Natural killer cell (primary cell): ENCODE data around the gene VAMP2. TPM values are rescaled to one million over a fixed set of nuclear protein-coding genes. Genes with fewer than 3 reads are reported as not detected.

Source experiments
- ATAC-seq, 3 donors: fragments of 150-1000 bp in 2 of 3; fragments of 200-7000 bp in 1 of 3; cut with Tn5 transposase; 1 replicate in 1 of 3; 2 replicates in 2 of 3; pipeline ENCODE4 v1.10.0; 2021; ENCODE audit warnings: mild to moderate bottlenecking in 2 of 3, moderate library complexity in 2 of 3
- DNase-seq, 2 donors: peaks; one replicate each; pipeline versions ENCODE4 v3.0.0 to v3.0.0-alpha.2; 2013 to 2021; ENCODE audit warnings: mixed read lengths in 1 of 2
- H3K27ac ChIP-seq: one replicate; pipeline ENCODE4 v1.5.1; 2013; ENCODE audit warnings: mild to moderate bottlenecking, low read length
- H3K27me3 ChIP-seq: one replicate; pipeline ENCODE4 v1.6.1; 2013; ENCODE audit warnings: low read length; ENCODE audit not compliant: control insufficient read depth, insufficient read depth
- H3K36me3 ChIP-seq: one replicate; pipeline ENCODE4 v1.6.1; 2013; ENCODE audit warnings: low read length; ENCODE audit not compliant: control insufficient read depth, insufficient read depth
- H3K4me1 ChIP-seq: one replicate; pipeline ENCODE4 v1.6.1; 2013; ENCODE audit warnings: low read length; ENCODE audit not compliant: control insufficient read depth, insufficient read depth
- H3K4me3 ChIP-seq: one replicate; pipeline ENCODE4 v1.5.1; 2013; ENCODE audit warnings: low read length
- H3K9me3 ChIP-seq: one replicate; pipeline ENCODE4 v1.6.1; 2013; ENCODE audit warnings: low read length; ENCODE audit not compliant: control insufficient read depth, insufficient read depth
- H3K27ac Mint-ChIP-seq, 2 donors: one replicate each; pipeline ENCODE4 v1.8.0; 2022; ENCODE audit warnings: mild to moderate bottlenecking in 2 of 2, mixed read lengths in 2 of 2, moderate library complexity in 1 of 2
- H3K27me3 Mint-ChIP-seq, 2 donors: one replicate each; pipeline ENCODE4 v1.8.0; 2022; ENCODE audit warnings: low read depth in 2 of 2, mixed read lengths in 2 of 2
- H3K36me3 Mint-ChIP-seq: one replicate; pipeline ENCODE4 v1.8.0; 2022; ENCODE audit warnings: mixed read lengths
- H3K4me1 Mint-ChIP-seq, 2 donors: one replicate each; pipeline ENCODE4 v1.8.0; 2022; ENCODE audit warnings: mixed read lengths in 2 of 2
- H3K4me3 Mint-ChIP-seq: one replicate; pipeline ENCODE4 v1.8.0; 2022; ENCODE audit warnings: mild to moderate bottlenecking, moderate library complexity, mixed read lengths
- H3K9me3 Mint-ChIP-seq, 2 donors: one replicate each; pipeline ENCODE4 v1.8.0; 2022; ENCODE audit warnings: mixed read lengths in 2 of 2
- WGBS: methylation state at CpG from one replicate; pipeline ENCODE4 v1.1.7; 2013; ENCODE audit warnings: missing lambda C conversion rate; ENCODE audit not compliant: insufficient coverage; 5-methylcytosine and 5-hydroxymethylcytosine counted together
- intact Hi-C: fragments of 100-400 bp; cut with micrococcal nuclease; formaldehyde crosslinking; loops from one replicate; pipeline ENCODE4 v1.14.2; 2022
- total RNA-seq, 4 donors: library from RNA; stranded (reverse); fragments of 120-200 nt in 1 of 4; gene quantifications; one replicate each; pipeline versions ENCODE4 v1.2.3 to v1.2.4, GENCODE V29; 2013 to 2022
- TF ChIP-seq, protein P1 (sequence below): fragments of 200-600 bp; IDR thresholded peaks from one replicate; pipeline ENCODE4 v1.8.0; 2022; ENCODE audit warnings: antibody characterized with exemption

The VAMP2 gene
- total RNA-seq, 3 donors from 2014 or later (not counting 1 experiment from before 2014, with no cell fraction given), result 191 to 315 (median 234) TPM

DNA sequence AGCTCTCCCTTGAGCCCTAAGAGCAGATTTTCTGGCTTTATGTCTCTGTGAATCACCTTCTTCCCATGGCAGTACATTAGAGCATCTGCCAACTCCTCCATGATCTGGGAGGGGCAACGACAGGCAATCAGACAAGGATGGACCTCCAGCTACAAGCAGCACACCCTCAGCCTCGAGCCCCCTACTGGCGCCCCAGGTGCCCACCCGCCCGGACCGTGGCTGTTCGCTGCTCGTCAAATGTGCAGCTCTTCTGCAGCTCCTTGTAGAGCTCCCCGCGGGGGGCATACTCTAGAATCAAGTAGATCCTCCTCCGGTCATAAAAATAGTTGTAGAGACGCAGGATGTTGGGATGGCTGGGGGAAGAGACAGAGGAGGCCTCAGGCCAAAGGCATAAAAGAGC lies 43.8 kb upstream of the VAMP2 start:
- DNase-seq (no peak), ATAC-seq (no peak)
- TF ChIP-seq, protein P1, sequence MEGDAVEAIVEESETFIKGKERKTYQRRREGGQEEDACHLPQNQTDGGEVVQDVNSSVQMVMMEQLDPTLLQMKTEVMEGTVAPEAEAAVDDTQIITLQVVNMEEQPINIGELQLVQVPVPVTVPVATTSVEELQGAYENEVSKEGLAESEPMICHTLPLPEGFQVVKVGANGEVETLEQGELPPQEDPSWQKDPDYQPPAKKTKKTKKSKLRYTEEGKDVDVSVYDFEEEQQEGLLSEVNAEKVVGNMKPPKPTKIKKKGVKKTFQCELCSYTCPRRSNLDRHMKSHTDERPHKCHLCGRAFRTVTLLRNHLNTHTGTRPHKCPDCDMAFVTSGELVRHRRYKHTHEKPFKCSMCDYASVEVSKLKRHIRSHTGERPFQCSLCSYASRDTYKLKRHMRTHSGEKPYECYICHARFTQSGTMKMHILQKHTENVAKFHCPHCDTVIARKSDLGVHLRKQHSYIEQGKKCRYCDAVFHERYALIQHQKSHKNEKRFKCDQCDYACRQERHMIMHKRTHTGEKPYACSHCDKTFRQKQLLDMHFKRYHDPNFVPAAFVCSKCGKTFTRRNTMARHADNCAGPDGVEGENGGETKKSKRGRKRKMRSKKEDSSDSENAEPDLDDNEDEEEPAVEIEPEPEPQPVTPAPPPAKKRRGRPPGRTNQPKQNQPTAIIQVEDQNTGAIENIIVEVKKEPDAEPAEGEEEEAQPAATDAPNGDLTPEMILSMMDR, result no peak
- Mint-ChIP-seq H3K9me3 (no peaks in the 10 kb centered on the region), H3K27me3 (no peaks in the 10 kb centered on the region), H3K36me3 (no peaks in the 10 kb centered on the region), H3K4me1 (peaks cover 19 to 23% of the 10 kb centered on the region in 2 donors), H3K27ac (no peak overlapping the region), H3K4me3 (no peak overlapping the region)
- H3K4me1 ChIP-seq, result peaks cover 16% of the 10 kb centered on the region
- H3K27me3 ChIP-seq, result no peaks in the 10 kb centered on the region
- H3K9me3 ChIP-seq, result no peaks in the 10 kb centered on the region
- H3K4me3 ChIP-seq, result no peak overlapping the region
- intact Hi-C loops, result no loop called here
- WGBS, result 94% methylated on average over 12 of the region's 12 CpGs
- H3K27ac ChIP-seq, result no peak overlapping the region
- no peaks in the 10 kb centered on the region for H3K36me3 ChIP-seq

DNA sequence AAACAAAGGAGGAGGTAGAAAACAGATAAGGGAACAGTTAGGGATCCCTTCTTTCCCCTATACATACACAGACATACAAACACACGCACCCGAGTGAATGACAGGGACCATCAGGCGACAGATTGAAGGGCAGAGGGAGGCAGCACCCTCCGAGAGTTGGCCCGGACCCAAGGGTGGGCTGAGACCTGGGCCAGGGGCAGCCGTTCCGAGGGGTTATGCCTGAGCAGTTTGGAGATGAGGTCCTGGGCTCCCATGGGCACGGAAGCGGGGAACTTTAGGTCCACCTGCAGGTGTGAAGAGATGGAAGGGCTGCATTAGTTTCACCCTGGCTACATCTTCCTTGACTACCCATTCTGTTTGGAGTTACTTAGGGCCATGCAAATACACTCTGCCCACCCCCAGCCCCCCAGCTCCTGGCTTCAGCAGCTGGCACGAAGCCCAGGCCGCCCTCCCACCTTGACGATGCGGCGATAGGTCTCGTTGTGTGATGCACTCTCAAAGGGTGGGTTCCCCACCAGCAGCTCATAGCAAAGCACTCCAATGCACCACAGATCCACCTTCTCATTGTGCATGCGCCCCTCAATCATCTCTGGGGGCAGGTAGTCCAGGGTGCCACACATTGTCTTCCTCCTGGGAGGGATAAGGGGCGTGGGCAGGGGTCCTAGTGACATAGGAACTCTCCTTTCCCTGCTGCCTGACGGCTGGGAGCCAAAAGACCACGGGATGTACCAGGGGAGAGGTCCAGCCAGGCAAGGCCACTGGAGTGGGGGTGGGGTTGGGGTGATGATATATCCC lies 42.2 kb upstream of the VAMP2 start:
- intact Hi-C loops, result no loop called here

DNA sequence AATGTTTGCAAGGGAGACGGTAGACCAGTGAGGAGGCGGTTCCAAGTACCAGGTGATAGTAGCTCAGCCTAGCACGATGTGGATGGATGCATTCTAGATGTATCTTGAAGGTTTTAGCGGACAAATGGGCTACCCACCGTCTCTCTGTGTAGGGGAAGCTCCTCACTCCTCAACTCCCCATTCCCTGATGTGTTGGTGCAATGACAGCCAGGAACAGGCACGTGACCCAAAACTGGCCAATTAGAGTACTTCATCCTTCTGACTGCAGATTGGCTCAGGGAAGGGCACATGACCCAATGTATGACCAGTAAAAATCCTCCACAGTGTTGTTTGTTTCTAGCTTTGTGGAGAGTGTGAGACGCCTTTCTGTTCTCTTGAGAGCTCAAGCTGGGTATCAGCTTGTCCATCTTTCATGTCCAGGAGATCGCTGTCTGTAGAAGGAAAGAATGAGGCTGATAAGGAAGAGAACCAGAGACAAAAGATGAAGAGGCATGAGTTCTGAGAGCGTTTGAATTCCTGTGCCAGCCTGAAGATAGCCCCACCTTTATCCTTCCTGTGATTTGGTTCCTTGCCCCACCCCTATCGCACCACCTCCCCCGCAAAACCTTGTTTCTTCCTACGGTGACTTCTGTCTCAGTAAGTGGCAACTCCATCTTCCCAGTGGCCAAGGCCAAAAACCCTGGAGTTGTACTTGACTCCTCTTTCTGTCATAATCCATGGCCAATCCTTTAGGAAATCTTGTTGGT lies 29.5 kb upstream of the VAMP2 start:
- ATAC-seq (peak; percentile 23 to 42 (median 41)), DNase-seq (peak; percentile 41 to 80)
- TF ChIP-seq, protein P1, result no peak
- 28% methylated on average over 11 of the region's 12 CpGs for WGBS
- no peak overlapping the region for H3K27ac Mint-ChIP-seq
- H3K4me3 Mint-ChIP-seq, result no peak overlapping the region
- no peaks in the 10 kb centered on the region for H3K27me3 Mint-ChIP-seq
- Histone ChIP-seq H3K27me3 (no peaks in the 10 kb centered on the region), H3K4me1 (peaks cover 51% of the 10 kb centered on the region), H3K9me3 (no peaks in the 10 kb centered on the region), H3K36me3 (no peaks in the 10 kb centered on the region), H3K27ac (peak overlapping the region; percentile 72), H3K4me3 (peak overlapping the region; percentile 17)
- peaks cover 13% of the 10 kb centered on the region in 2 donors for H3K4me1 Mint-ChIP-seq
- H3K36me3 Mint-ChIP-seq, result no peaks in the 10 kb centered on the region
- no peaks in the 10 kb centered on the region for H3K9me3 Mint-ChIP-seq
- intact Hi-C loops, result loop anchor here (1.0 kb wide), 1 partner anchor 8 kb away; no protein-coding TSS in a partner anchor

More for the DNA sequence above, 42.2 kb upstream of the VAMP2 start:
- no peak for DNase-seq
- H3K4me1 Mint-ChIP-seq, result peaks cover 6 to 12% of the 10 kb centered on the region in 2 donors
- 93% methylated on average over 19 of the region's 19 CpGs for WGBS
- TF ChIP-seq, protein P1, result no peak
- no peaks in the 10 kb centered on the region for H3K9me3 Mint-ChIP-seq
- Histone ChIP-seq H3K4me3 (no peak overlapping the region), H3K27me3 (no peaks in the 10 kb centered on the region), H3K4me1 (peaks cover 11% of the 10 kb centered on the region), H3K9me3 (no peaks in the 10 kb centered on the region), H3K36me3 (no peaks in the 10 kb centered on the region), H3K27ac (no peak overlapping the region)
- no peak for ATAC-seq
- no peaks in the 10 kb centered on the region for H3K36me3 Mint-ChIP-seq
- no peaks in the 10 kb centered on the region for H3K27me3 Mint-ChIP-seq
- no peak overlapping the region for H3K27ac Mint-ChIP-seq
- no peak overlapping the region for H3K4me3 Mint-ChIP-seq
